IPS-NIHi7 (cell line): ENCODE results near the gene MIPOL1.
"Not testable (repeated sequence)": the region's sequence is repeated elsewhere in the genome, so short reads cannot be mapped to it uniquely, and the experiment has no call there.

Source experiments
- DNase-seq: peaks from one replicate; pipeline ENCODE4 v3.0.0; 2012; ENCODE audit warnings: mixed read lengths; ENCODE audit errors: extremely low spot score

MIPOL1 gene

GRCh38 chr14:37284760-37285159 is 87.0 kb downstream of the MIPOL1 start:
- no peak for DNase-seq

GRCh38 chr14:37285220-37285619 is 87.5 kb downstream of the MIPOL1 start:
- DNase-seq, result no peak

- no peak for DNase-seq
Observed at GRCh38 chr14:37289688-37290087, 92.0 kb downstream of the MIPOL1 start.

GRCh38 chr14:37295262-37295661 is 97.5 kb downstream of the MIPOL1 start:
- DNase-seq, result not testable (repeated sequence)

- no peak for DNase-seq
Observed at GRCh38 chr14:37311252-37311651, 113.5 kb downstream of the MIPOL1 start.

- no peak for DNase-seq
Observed at GRCh38 chr14:37318938-37319337, 121.2 kb downstream of the MIPOL1 start.

GRCh38 chr14:37320106-37320505 is 122.4 kb downstream of the MIPOL1 start:
- no peak for DNase-seq

GRCh38 chr14:37325332-37325731 is 127.6 kb downstream of the MIPOL1 start:
- no peak for DNase-seq

- no peak for DNase-seq
Observed at GRCh38 chr14:37326434-37326833, 128.7 kb downstream of the MIPOL1 start.

- DNase-seq, result not testable (repeated sequence)
Observed at GRCh38 chr14:37327933-37328332, 130.2 kb downstream of the MIPOL1 start.

- DNase-seq, result no peak
Observed at GRCh38 chr14:37328673-37329072, 130.9 kb downstream of the MIPOL1 start.

GRCh38 chr14:37329189-37330001 is 131.7 kb downstream of the MIPOL1 start:
- no peak for DNase-seq

- no peak for DNase-seq
Observed at GRCh38 chr14:37330910-37331309, 133.2 kb downstream of the MIPOL1 start.

GRCh38 chr14:37340353-37340752 is 142.6 kb downstream of the MIPOL1 start:
- DNase-seq, result no peak

- DNase-seq, result no peak
Observed at GRCh38 chr14:37343307-37344094, 145.8 kb downstream of the MIPOL1 start.

- no peak for DNase-seq
Observed at GRCh38 chr14:37363661-37364060, 165.9 kb downstream of the MIPOL1 start.

- no peak for DNase-seq
Observed at GRCh38 chr14:37369425-37369824, 171.7 kb downstream of the MIPOL1 start.

GRCh38 chr14:37375566-37375965 is 177.8 kb downstream of the MIPOL1 start:
- no peak for DNase-seq

- DNase-seq, result no peak
Observed at GRCh38 chr14:37376944-37377609, 179.3 kb downstream of the MIPOL1 start.

GRCh38 chr14:37384870-37385596 is 187.3 kb downstream of the MIPOL1 start:
- DNase-seq, result no peak

GRCh38 chr14:37397157-37397940 is 199.6 kb downstream of the MIPOL1 start:
- DNase-seq, result not testable (repeated sequence)
